GM20000 (cell line): ENCODE measurements around the gene PKMYT1.

Source experiments
- DNase-seq: peaks from one replicate; pipeline ENCODE4 v3.0.0; 2012; ENCODE audit warnings: low spot score
- TF ChIP-seq, protein P1 (sequence below): IDR thresholded peaks from 2 replicates; pipeline ENCODE4 v1.5.1; 2012; ENCODE audit warnings: mild to moderate bottlenecking, control low read depth; ENCODE audit errors: extremely low read depth, missing control alignments

The PKMYT1 gene

DNA sequence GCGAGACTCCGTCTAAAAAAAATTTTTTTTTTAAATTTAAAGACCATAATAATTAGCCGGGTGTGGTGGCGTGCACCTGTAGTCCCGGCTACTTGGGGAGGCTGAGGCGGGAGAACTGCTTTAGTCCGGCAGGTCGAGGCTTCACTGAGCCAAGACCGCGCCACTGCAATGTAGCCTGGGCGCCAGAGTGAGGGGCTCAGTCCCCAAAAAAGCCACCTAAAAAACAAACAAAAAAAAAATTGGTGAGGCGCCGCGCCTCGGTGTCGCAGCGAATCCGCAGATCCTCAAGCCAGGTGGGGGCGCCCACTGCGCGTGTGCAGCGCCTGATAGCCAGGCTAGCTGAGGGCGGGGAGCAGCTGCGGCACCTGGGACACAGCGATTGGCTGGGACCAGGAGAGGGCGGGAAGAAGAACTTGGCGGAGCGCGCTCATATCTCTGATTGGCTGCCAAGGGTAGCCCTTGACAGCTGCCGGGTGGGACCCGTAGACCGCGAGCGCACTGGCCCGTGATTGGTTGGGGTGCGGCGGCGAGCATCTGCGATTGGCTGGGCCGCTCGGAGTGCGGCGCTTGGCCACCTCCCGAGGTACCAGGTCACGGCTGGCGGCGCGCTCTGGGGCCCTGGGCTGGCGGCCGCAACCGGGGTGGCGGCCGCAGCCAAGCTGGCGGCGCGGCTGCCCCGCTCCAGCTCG, 23.5 kb upstream of the PKMYT1 start:
- DNase-seq = peak; percentile 99
- TF ChIP-seq, protein P1, sequence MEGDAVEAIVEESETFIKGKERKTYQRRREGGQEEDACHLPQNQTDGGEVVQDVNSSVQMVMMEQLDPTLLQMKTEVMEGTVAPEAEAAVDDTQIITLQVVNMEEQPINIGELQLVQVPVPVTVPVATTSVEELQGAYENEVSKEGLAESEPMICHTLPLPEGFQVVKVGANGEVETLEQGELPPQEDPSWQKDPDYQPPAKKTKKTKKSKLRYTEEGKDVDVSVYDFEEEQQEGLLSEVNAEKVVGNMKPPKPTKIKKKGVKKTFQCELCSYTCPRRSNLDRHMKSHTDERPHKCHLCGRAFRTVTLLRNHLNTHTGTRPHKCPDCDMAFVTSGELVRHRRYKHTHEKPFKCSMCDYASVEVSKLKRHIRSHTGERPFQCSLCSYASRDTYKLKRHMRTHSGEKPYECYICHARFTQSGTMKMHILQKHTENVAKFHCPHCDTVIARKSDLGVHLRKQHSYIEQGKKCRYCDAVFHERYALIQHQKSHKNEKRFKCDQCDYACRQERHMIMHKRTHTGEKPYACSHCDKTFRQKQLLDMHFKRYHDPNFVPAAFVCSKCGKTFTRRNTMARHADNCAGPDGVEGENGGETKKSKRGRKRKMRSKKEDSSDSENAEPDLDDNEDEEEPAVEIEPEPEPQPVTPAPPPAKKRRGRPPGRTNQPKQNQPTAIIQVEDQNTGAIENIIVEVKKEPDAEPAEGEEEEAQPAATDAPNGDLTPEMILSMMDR = peak; percentile 61

DNA sequence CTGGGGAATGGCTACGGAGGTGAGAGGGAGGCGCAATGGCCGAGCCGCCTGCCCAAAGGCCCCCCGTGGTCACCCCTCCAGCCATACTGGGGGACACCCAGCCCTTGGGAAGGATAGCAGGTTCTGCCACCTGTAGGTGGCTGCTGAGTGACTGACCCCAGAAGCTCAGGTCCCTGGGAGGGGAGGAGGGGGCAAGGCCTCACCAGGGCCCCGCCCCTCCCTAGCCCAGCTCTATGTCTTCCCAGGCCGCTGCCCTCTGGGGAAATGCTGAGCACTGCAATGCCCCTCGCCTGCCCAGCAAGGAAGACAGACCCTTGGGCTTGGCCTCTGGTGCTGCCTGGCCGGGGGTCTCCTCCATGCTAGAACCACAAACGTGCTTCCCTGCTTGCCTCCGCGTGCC, 21.1 kb upstream of the PKMYT1 start:
- no peak for DNase-seq
- TF ChIP-seq, protein P1 = no peak

DNA sequence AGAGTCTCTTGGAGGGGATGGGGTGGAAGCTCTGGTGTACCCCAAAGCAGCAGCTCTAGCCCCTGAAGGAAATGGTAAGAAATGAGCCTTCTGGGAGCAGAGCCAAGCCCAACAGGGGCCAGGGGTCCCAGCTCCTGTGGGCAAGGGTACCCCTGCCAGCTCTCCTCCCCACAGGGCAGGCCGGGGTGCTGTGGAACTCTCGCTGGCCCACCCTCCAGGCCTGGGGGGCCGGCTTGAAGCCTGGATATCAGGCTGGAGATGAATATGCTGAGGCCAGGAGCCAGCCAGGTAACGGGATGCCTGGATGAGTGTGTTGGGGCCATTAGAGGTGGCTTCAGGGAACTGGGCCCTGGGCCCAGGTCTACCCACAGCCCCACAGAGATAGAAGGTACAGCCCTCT, 20.3 kb upstream of the PKMYT1 start:
- TF ChIP-seq, protein P1 = no peak
- no peak for DNase-seq

DNA sequence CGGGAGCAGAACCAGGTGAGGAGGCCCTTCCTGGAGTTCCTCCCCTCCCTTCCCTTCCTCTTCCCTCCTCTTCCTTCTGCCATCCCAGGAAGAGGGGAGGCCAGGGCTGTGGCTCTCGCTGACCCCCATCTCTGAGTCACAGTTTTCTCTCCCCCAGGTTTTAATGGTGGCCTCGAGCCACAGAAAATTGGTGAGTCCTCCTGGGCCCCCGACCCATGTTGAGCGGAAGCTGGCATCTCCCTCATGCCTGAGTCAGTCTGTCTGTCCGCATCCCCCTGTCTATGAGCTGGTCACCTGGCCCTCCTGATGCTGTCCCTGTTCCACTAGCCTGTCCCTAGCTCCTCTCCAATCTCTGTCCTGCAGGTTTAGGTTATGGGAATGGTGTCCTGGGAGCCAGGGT, 19.7 kb upstream of the PKMYT1 start:
- TF ChIP-seq, protein P1 = no peak
- no peak for DNase-seq

DNA sequence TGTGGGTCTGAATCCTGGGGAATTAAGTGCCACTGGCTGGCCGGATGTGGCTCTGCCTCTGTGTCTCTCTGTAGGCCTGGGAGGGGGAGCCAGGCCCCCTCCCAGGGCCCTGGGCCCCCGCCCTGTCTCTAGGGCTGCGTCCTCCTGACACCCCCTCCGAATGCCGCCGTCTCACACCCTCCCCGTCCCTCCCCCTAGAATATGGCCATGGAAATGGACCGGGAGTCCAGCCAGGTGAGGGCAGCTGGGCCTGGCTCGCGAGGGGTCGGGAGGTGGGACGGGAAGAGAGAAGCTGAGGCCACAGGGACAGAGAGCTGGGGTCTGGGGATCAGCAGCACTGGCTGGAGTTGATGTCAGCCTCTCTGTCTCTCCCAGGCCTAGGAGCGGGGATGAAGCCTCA, 16.1 kb upstream of the PKMYT1 start:
- no peak for DNase-seq

DNA sequence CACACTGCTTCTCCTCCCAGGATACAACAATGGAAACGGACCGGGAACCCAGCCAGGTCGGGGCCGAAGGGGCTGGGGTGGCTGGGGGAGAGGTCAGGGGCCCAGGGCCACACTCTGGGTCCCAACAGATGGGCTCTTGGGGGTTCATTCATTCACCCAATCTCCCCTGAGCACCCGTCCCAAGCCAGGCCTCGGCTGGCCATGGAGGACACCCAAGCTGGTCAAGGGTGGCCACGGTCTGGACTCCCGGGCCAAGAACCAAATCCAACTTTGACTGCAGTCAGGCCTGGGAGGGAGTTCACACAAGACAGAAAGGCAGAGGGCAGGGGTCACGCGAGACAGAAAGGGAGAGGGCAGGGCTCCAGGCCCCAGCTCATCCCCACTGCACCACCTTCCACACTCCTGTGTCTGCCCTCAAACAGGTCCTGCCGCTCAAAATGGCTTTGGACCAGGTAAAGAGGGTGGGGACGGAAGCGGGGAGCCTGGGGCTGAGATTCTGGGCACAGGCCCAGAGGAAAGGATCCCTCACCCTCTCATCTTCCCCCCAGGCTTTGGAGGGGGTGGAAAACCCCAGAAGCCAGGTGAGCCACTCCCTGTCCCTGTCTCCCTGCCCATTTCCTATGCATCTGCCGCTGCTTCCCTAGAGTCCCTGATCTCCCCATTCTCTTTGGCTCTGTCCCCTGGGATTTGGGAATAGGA, 12.3 kb upstream of the PKMYT1 start:
- no peak for DNase-seq
- TF ChIP-seq, protein P1 = no peak

More for the DNA sequence above, 16.1 kb upstream of the PKMYT1 start:
- TF ChIP-seq, protein P1 = no peak

DNA sequence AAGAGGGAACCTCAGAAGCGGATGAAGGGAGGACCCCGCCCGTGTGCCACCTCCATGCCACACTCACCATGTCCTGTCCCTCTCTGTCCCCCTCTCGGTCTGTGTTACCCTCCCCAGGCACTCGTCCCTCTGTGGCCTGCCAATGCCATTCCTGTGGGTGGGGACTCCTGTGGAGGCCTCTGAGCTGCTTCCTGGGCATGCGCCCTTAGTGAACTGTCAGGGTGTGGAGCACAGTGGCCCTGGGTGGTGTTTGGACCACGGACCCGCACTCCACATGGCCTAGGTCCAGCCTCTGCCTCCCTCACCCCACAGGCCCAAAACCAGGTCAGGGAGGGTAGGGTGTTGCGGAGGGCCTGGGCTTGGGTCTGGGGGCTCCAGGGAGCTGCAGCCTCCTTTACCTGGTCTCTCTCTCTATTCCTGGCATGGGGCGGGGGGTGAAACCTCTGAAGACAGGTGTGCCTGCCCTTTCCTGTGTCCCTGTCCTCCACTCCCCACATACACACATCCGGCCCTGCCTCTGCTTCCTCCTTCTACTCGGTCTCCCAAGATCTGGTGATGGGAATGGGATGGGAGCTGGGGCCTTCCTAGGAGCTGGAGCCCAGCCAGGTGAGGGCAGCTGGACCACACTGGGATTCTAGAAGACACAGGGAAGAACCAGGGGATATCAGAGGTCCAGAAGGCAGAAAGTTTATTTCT, 11.5 kb upstream of the PKMYT1 start:
- TF ChIP-seq, protein P1 = no peak
- DNase-seq = no peak
